Rectal smooth muscle tissue (tissue), 1 donor: ENCODE measurements around the gene FLRT2.
A peak's percentile ranks its signal among the peaks of the same experiment; 100 is the strongest.

Experiments used
- H3K27ac ChIP-seq: one replicate; pipeline ENCODE4 v1.7.0; 2013; ENCODE audit warnings: low read depth, low read length, inconsistent platforms
- H3K27me3 ChIP-seq: one replicate; pipeline ENCODE4 v1.7.0; 2013; ENCODE audit warnings: low read length; ENCODE audit not compliant: control insufficient read depth, insufficient read depth
- H3K36me3 ChIP-seq: one replicate; pipeline ENCODE4 v1.7.0; 2013; ENCODE audit warnings: low read length; ENCODE audit not compliant: control insufficient read depth, insufficient read depth
- H3K4me1 ChIP-seq: one replicate; pipeline ENCODE4 v1.7.0; 2013; ENCODE audit warnings: low read length; ENCODE audit not compliant: control insufficient read depth, insufficient read depth
- H3K4me3 ChIP-seq: one replicate; pipeline ENCODE4 v1.7.0; 2013; ENCODE audit warnings: low read length
- H3K9ac ChIP-seq: one replicate; pipeline ENCODE4 v1.7.0; 2013; ENCODE audit warnings: low read length

Gene FLRT2

DNA sequence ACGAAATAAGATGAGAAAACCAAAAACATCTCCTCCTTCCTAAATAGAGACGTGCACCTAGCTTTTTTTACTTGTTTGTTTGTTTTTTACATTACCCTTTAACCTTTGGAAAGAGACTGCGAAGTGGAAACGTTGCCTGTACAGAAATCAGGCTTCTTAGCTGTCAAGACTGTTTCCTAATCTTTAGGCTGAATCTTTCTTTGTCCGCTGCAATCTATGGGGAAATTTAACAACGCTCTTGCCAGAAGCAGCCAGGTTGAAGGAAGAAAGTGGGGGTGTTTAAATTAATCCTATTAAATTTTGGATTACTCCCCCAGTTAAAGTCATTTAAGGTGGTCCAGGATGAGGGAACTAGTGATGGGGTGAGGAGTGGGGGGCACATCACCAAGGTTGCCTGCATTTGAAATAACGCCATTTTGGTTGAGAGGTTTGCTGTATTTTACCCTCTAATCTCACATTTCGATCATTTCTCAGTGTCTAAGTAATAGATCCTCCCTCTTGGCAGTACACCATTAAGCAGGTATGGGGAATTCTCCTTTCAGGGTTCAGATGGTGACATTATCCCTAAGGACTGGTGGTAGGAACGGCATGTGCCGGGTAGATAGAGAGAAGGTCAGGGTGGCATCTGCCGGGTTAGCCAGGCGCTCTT is 2.6 kb downstream of the FLRT2 start:
- no peak overlapping the region for H3K27ac ChIP-seq
- no peak overlapping the region for H3K9ac ChIP-seq

DNA sequence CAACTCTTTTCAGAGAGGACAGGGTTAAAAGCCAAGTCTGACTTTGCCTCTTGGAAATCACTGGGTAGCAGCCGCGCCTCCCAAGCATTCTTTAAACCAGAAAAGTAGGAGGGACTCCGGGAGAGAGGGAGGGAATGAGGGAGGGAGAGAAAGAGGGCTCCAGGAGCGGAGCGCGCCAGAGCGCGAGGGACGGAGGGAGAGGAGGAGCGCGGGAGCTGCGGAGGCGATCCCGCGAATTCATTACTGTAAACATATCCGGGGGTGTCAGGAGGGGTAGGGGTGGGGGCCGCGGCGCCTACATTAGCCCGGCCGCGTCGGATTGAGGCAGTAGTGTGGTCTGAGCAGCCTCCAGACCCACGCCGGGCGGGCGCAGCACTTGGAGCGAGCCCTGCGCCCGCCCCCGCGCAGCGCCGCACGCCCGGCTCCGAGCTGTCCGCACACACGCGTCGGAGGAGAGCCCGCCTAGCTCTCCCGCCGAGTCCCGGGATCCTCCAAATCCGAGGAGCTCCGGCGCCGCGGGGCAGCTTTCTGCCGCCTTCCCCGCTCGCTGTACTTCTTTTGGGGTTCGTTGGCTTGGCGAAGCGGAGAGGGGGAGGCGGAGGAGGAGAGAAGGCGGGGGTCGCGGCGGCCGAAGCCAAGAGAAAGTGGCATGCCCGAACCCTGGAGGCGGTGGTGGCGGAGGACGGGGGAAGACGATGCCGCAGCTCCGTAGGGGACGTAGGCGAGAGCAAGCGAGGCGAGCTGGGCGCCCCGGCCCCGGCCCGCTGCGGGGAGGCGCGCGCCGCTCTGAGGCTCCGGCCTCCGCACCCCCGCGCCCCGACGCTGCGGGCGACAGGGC is 3.3 kb downstream of the FLRT2 start:
- H3K4me1 ChIP-seq: peaks cover 4% of the 10 kb centered on the region
- H3K27ac ChIP-seq: no peak overlapping the region
- H3K9ac ChIP-seq: no peak overlapping the region
- H3K27me3 ChIP-seq: peaks cover 4% of the 10 kb centered on the region
- peak overlapping the region; percentile 72 for H3K4me3 ChIP-seq
- H3K36me3 ChIP-seq: no peaks in the 10 kb centered on the region

More for the DNA sequence above, 2.6 kb downstream of the FLRT2 start:
- peaks cover 4% of the 10 kb centered on the region for H3K27me3 ChIP-seq
- peak overlapping the region; percentile 72 for H3K4me3 ChIP-seq
- H3K36me3 ChIP-seq: no peaks in the 10 kb centered on the region
- peaks cover 4% of the 10 kb centered on the region for H3K4me1 ChIP-seq

DNA sequence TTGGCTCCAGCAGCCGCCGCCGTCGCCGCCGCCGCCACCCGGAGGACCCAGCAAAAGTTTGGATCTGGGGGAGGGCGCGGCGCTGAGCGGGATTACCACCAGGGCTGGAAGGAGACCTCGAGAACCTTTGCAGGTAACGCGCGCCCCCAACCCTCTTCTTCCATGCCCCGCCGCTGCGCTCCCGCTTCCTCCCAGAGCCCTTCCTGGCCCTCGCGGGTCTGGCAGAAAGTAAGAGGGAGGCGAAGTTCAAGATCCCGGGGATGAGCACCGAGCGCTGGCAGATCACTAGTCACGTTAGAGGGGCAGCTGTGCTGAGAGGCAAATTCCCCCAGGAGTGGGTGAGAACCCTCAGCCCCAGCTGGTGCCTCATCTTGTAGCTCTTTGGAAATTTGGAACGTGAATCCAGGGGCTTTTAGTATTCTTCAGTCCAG is 3.9 kb downstream of the FLRT2 start:
- Histone ChIP-seq H3K27ac (no peak overlapping the region), H3K27me3 (peaks cover 4% of the 10 kb centered on the region), H3K36me3 (no peaks in the 10 kb centered on the region), H3K4me3 (peak overlapping the region; percentile 61), H3K4me1 (peaks cover 4% of the 10 kb centered on the region), H3K9ac (no peak overlapping the region)

DNA sequence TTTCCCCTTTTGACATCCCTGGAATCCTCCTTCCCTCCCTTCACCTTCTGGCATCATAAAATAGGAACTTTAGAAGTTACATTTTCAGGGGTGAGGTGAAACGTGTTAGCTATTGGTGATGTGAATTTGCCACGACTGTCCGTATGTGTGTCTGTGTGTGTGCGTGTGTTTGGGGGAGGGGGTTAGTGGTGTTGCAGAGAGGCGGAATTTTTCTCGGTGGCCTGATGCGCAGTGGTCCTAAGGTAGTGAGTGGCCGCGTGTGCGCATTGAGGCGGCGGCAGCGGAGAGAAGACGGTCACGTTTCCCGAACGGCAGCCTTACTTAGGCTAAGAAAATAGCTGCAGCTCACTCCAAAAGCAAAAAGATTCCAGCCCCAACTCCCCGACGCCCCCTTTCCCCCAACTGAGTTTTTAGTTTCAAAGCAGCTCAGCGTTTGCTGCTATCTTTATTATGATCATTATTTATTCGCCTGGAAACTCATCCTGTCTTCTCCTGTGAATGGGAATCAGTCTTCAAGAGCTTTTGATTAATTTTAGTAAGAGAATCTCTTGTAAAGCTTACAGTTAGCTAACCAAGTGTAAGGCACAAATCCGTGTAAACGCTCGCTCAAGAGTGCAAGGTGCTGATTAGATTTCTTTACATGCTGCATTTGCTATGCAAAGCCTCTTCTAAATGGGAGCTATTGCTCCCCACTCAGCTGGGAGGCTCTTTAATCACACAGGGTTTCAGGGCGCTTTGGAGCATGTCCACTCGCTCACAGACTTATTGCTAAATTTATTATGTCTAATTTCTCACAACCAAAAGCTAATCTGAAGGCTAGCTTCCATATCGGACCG is 4.7 kb downstream of the FLRT2 start:
- H3K27ac ChIP-seq: no peak overlapping the region
- peaks cover 4% of the 10 kb centered on the region for H3K27me3 ChIP-seq
- peak overlapping the region; percentile 61 for H3K4me3 ChIP-seq
- H3K9ac ChIP-seq: no peak overlapping the region
- H3K36me3 ChIP-seq: no peaks in the 10 kb centered on the region
- H3K4me1 ChIP-seq: no peaks in the 10 kb centered on the region

DNA sequence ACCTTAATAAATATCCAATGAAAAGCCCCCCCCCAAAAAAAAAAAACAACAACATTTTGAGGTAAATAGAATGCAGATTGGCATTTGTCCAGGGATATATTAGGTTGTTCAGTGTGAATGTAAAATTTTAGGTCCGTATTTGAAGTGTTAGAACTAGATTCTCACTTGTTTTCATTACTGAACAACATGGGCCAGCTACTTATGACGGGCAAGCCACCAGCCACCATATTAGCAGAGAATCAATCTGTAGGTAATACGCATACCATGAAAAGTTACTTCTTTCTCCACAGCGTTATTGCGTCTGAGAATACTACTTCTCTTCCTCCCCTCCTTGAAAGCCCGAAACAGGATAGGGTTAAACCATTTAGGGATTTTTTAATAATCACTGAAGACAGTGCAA is 5.4 kb downstream of the FLRT2 start:
- Histone ChIP-seq H3K4me1 (no peaks in the 10 kb centered on the region), H3K4me3 (peak overlapping the region; percentile 26), H3K9ac (no peak overlapping the region), H3K27ac (no peak overlapping the region), H3K36me3 (no peaks in the 10 kb centered on the region), H3K27me3 (peaks cover 4% of the 10 kb centered on the region)

GRCh38 chr14:85535991-85536832 is 6.3 kb downstream of the FLRT2 start:
- Histone ChIP-seq H3K9ac (no peak overlapping the region), H3K4me3 (no peak overlapping the region), H3K36me3 (no peaks in the 10 kb centered on the region), H3K27ac (no peak overlapping the region), H3K4me1 (no peaks in the 10 kb centered on the region), H3K27me3 (peaks cover 4% of the 10 kb centered on the region)

GRCh38 chr14:85536833-85537190 is 6.9 kb downstream of the FLRT2 start:
- H3K36me3 ChIP-seq: no peaks in the 10 kb centered on the region
- no peaks in the 10 kb centered on the region for H3K4me1 ChIP-seq
- H3K27me3 ChIP-seq: no peaks in the 10 kb centered on the region
- H3K27ac ChIP-seq: no peak overlapping the region
- no peak overlapping the region for H3K4me3 ChIP-seq
- no peak overlapping the region for H3K9ac ChIP-seq

DNA sequence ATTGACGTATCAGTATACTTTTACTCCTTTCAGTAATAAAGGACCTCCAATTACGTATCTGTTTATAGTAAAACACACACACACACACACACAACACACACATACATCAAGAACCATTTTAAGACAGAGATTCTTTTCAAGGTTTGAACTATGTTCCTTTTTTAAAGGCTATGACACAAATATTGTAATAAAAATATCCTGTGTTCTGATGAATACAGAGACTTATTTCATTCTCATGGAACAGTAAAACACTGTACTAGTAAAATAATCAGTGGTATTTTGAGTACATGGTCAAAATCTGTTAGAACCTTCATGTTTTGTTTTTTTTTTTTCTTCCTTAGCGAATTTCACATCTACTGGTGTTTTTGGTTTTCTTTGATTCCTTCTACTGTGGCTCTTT is 7.6 kb downstream of the FLRT2 start:
- H3K36me3 ChIP-seq: no peaks in the 10 kb centered on the region
- no peak overlapping the region for H3K27ac ChIP-seq
- no peaks in the 10 kb centered on the region for H3K27me3 ChIP-seq
- no peak overlapping the region for H3K9ac ChIP-seq
- no peaks in the 10 kb centered on the region for H3K4me1 ChIP-seq
- H3K4me3 ChIP-seq: no peak overlapping the region

DNA sequence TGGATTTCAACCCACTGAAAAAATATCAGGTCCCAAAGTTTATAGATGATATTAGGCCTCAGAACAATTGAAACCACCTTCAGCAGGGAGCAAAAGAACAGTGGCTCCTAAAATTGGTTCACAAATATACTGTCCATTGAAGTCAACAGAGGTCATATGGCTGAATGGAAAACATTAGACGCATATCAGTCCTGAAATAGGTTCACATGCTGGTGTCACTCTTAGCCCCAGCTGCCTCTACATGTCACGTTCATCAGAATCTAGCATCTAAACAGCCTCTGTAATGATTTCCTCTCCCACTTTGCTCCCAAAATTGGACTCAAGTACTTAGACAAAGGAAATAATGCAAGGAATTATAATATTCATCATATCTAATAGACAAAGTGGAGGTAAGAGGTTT is 8.7 kb downstream of the FLRT2 start:
- H3K27me3 ChIP-seq: no peaks in the 10 kb centered on the region
- H3K4me3 ChIP-seq: no peak overlapping the region
- H3K4me1 ChIP-seq: no peaks in the 10 kb centered on the region
- H3K9ac ChIP-seq: no peak overlapping the region
- H3K27ac ChIP-seq: no peak overlapping the region
- H3K36me3 ChIP-seq: no peaks in the 10 kb centered on the region

DNA sequence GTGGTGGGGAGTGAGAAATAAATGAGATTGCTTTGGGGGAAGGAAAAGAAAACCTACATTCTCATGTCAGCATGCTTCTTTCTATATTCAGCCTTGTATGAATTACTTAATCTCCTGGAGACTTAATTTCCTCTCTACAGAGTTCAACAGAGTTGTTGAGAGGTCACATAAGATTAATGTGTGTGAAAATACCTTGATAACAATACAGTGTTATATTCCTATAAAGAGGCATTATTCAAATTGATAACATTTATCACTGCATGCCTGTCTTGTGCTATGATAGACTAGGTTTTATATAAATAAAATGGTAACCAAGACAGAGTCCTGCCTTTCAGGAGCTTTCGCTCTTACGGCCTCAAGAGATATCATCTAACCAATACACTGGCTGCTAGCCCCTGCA is 9.6 kb downstream of the FLRT2 start:
- no peaks in the 10 kb centered on the region for H3K27me3 ChIP-seq
- no peak overlapping the region for H3K4me3 ChIP-seq
- H3K9ac ChIP-seq: no peak overlapping the region
- no peaks in the 10 kb centered on the region for H3K36me3 ChIP-seq
- H3K27ac ChIP-seq: no peak overlapping the region
- H3K4me1 ChIP-seq: no peaks in the 10 kb centered on the region

GRCh38 chr14:85542623-85543022 is 12.7 kb downstream of the FLRT2 start:
- Histone ChIP-seq H3K27me3 (no peaks in the 10 kb centered on the region), H3K9ac (no peak overlapping the region), H3K27ac (no peak overlapping the region), H3K4me1 (no peaks in the 10 kb centered on the region), H3K36me3 (no peaks in the 10 kb centered on the region), H3K4me3 (no peak overlapping the region)

- no peak overlapping the region for H3K4me3 ChIP-seq
- no peaks in the 10 kb centered on the region for H3K27me3 ChIP-seq
- H3K9ac ChIP-seq: no peak overlapping the region
- H3K4me1 ChIP-seq: no peaks in the 10 kb centered on the region
- no peaks in the 10 kb centered on the region for H3K36me3 ChIP-seq
- no peak overlapping the region for H3K27ac ChIP-seq
Observed at GRCh38 chr14:85545738-85546137, 15.8 kb downstream of the FLRT2 start.
